ENCODE data around the gene ABCB10.
"Not testable (repeated sequence)": the region's sequence is repeated elsewhere in the genome, so short reads cannot be mapped to it uniquely, and the experiment has no call there.

Gene ABCB10

GRCh38 chr1:229570891-229571516 is 12.5 kb upstream of the ABCB10 start:
- no peak for DNase-seq

DNA sequence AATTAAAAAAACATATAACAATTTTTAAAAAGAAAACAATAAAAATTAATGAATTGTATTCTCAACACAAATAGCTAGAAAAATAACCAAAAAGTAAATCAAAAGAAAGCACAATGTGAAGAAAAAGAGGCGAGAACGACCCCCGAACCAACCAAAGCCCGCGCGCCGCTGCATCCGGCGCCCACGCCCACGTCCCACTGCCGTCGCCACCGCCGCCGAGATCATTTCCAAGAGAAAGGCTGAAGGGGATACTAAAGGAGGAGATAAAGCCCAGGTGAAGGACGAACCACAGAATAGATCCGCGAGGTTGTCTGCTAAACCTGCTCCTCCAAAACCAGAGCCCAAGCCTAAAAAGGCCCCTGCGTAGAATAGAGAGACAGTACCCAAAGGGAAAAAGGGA is 11.8 kb upstream of the ABCB10 start:
- no peak for DNase-seq

DNA sequence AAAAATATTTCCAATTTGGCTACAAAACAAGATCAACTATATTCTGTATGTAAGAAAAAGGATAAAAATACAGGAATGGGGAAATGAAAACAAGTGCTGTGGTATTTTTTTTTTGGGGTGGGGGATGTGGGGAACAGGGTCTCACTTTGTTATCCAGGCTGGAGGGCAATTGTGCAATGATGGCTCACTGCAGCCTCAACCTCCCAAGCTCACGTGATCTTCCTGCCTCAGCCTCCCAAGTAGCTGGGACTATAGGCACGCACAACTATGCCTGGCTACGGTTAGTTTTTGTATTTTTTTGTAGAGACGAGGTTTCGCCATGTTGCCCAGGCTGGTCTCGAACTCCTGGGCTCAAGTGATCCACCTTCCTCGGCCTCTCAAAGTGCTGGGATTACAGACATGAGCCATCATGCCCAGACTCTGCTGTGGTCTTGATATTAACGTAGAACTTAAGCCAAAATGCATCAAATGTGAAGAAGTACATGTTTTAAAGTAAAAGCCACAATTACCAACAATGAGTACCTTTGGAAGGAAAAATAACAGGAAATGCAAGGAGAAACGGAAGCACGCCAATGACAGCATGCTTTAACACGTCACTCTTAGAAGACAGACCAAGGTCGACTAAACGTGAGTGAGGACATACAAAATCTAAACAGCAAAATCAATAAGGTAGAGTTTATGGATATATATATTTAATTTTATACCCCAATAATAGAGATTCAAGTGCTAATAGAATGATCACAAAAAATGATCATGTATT is 8.8 kb upstream of the ABCB10 start:
- no peak for DNase-seq

DNA sequence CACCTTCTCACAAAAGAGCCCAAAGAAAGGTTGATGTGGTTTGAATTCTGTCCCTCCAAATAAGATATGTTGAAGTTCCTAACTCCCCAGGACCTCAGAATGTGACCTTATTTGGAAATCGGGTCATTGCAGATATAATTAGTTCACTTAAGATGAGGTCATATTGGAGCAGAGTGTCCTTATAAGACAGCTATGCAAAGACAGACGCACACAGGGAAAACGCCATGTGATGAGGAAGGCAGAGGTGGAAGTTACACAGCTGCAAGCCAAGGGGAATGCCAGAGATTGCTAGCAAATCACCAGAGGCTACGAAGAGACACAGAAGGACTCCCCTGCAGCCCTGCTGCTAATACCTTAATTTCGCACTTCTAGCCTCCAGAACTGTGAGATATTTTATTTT is 5.2 kb upstream of the ABCB10 start:
- DNase-seq = no peak

- no peak for DNase-seq
Measured at GRCh38 chr1:229563241-229563640, 4.7 kb upstream of the ABCB10 start.

DNA sequence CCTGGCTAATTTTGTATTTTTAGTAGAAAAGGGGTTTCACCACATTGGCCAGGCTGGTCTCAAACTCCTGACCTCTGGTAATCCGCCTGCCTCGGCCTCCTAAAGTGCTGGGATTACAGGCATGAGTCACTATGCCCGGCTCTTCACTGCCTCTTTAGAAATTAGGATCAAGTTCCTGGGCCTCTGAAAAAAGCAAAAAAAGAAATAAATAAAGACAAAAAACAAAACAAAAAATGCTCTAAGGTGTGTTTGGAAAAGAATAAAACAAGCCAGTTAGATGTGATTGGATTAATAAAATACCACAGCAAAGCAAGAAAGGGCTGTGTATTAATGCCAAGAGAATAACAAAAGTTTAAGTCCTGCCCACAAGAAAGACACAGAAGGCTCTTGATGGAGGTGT is 4.2 kb upstream of the ABCB10 start:
- no peak for DNase-seq

DNA sequence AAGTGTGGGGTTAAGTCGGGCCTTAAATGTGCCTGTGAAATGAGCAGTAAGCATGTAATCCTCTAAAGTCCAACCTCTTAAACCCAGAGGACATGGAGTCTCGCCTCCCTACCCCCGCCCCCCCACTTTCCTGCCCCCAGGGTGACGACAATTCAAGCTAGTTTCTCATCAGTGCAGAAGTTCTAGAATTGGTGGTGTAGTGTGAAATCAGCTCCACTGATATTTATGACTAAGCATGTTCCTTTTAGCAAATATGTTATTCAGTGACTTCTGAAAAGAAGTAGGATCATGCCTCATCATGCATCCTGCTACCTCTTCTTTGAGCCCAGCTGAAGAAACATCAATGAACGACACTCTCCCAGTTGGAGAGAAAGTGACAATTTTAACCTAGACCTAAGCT is 2.6 kb upstream of the ABCB10 start:
- no peak for DNase-seq

DNA sequence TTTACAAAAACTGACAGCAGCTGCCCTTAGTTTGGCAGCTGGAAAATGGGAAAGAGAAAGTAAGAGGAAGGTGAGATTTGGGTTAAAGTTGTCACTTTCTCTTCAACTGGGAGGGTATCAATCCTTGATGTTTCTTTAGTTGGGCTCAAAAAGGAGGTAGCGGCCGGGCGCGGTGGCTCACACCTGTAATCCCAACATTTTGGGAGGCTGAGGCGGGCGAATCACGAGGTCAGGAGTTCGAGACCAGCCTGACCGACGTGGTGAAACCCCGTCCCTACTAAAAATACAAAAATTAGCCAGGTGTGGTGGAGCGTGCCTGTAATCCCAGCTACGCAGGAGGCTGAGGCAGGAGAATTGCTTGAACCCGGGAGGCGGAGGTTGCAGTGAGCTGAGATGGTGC is 1.6 kb upstream of the ABCB10 start:
- DNase-seq = not testable (repeated sequence)

- DNase-seq = peak; percentile 9
Measured at GRCh38 chr1:229559336-229559801, 862 bp upstream of the ABCB10 start.

- peak; percentile 38 for DNase-seq
Measured at GRCh38 chr1:229557913-229558414, 543 bp downstream of the ABCB10 start.

- no peak for DNase-seq
Measured at GRCh38 chr1:229557200-229557850, 1.2 kb downstream of the ABCB10 start.

- DNase-seq = no peak
Measured at GRCh38 chr1:229554886-229555621, 3.5 kb downstream of the ABCB10 start.

GRCh38 chr1:229553621-229554130 is 4.8 kb downstream of the ABCB10 start:
- no peak for DNase-seq

GRCh38 chr1:229552732-229553131 is 5.8 kb downstream of the ABCB10 start:
- DNase-seq = no peak

DNA sequence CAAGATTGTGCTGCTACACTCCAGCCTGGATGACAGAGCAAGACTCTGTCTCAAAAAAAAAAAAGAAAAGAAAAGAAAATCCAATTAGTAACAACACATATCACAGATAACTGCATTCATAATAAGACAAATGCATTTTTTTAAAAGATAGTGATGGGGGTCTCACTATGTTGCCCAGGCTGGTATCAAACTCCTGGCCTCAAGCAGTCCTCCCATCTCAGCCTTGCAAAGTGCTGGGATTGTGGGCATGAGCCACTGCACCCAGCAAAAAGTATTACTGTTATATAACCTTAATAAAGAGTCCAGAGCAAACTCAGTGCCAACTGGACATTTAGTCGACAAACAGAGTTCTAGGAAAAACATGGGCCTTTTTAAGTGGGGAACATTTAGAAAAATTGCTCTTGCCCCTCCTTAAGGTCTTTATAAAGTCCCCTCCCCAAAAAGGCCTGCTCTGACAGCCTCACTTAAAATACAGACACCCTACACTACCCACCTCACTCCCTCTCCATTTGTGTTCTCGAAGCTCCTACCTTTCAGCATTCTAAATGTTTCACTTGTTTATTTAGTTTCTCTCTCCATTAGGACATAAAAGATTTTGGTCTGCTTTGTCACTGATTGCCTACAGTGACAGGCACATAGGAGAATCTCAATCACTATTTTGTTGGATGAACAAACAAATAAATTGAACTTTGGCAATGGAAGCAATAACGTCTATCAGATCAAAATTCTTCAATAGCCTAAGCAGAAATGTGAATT is 7.5 kb downstream of the ABCB10 start:
- DNase-seq = no peak

GRCh38 chr1:229547542-229547941 is 11.0 kb downstream of the ABCB10 start:
- DNase-seq = no peak

- no peak for DNase-seq
Measured at GRCh38 chr1:229544587-229544986, 13.9 kb downstream of the ABCB10 start.

- no peak for DNase-seq
Measured at GRCh38 chr1:229539863-229540506, 18.5 kb downstream of the ABCB10 start.

DNA sequence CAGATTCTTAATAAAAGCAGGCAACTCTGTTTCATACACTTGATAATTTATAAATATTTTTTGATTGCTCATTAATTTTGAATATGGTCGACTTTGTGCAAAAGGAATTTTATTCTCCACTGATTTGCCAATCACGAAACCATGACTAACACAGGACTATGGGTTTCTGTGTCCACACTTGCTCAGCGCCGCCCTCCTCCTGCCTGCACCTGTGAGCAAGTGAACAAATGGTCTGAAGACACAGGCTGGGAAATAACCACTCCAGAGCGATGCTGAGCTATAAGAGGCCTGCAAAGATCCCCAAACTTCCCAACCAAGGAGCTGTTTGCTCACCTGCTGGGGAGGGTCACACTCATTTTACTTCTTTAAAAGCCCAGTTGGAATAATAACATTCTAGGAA is 19.6 kb downstream of the ABCB10 start:
- no peak for DNase-seq

DNA sequence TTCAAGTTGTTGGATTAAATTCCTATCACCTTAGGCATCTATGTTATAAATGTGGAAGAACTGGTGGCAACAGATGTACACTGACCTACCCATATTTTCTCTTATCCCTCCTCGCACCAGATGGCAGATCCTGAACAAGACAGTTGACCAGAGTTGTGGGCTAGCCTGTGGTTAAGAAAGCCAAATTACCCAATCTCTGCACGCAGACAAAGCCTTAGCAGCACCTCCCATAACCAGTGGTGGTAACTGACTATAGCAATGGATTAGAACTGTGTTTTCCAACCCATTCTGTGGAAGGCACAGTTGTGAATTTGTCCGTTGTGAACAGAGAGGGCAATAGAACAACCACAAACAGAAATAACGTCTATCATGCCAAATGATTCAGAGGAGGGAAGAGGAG is 20.6 kb downstream of the ABCB10 start:
- DNase-seq = no peak

- no peak for DNase-seq
Measured at GRCh38 chr1:229536982-229537381, 21.5 kb downstream of the ABCB10 start.

- no peak for DNase-seq
Measured at GRCh38 chr1:229535230-229535629, 23.3 kb downstream of the ABCB10 start.

Data from activated naive CD4-positive, alpha-beta T cell treated with Interleukin-2 at 50 U/mL for 16 hours (primary cell).